T-helper 2 cell (primary cell): ENCODE data around the gene POLR2M.

Experiments
- DNase-seq, 5 experiments: peaks; one replicate each; pipeline versions ENCODE4 v3.0.0 to v3.0.0-alpha.2; 2012 to 2022
- total RNA-seq, 2 donors: gene quantifications; one replicate each; lab custom pipeline; 2026; lab: John Stamatoyannopoulos, UW

Gene POLR2M
- total RNA-seq, result 12.2 to 28.9 reads per million in 2 donors

- DNase-seq, result peak; percentile 60 to 98 (median 86)
These were observed at the start of gene POLR2M for GRCh38 chr15:57706405-57707209. TSS of gene POLR2M (plus strand) at chr15:57706714. CDS start at chr15:57706843, 129 bp downstream.

- DNase-seq, result no peak
These were observed 48.9 kb upstream of the POLR2M start for GRCh38 chr15:57657619-57658018.

- DNase-seq, result no peak
These were observed 44.3 kb upstream of the POLR2M start for GRCh38 chr15:57662091-57662744.

GRCh38 chr15:57662802-57663201, 43.7 kb upstream of the POLR2M start:
- no peak for DNase-seq

- no peak for DNase-seq
These were observed 43.3 kb upstream of the POLR2M start for GRCh38 chr15:57663262-57663661.

DNA sequence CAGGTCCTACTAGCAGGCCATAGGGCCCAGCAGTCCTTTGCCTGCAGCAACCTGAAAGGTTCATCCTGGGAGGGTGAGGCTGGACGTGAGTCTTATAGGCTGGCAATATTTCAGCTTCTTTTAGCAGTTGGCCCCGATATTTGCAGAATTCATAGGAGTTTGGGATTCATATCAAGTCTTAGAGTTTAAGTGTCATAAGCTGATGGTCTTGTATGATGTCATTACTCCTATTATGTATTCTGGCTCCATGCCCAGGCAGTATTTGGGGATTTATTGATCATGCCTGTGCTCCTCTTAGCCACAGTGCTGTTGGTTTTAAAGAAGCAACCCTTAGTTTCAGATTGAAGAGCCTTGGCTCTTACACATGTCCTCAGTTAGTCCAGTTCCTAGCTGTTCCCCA, 41.3 kb upstream of the POLR2M start:
- no peak for DNase-seq

- no peak for DNase-seq
These were observed 40.6 kb upstream of the POLR2M start for GRCh38 chr15:57665939-57666338.

GRCh38 chr15:57667171-57667849, 39.2 kb upstream of the POLR2M start:
- no peak for DNase-seq

DNA sequence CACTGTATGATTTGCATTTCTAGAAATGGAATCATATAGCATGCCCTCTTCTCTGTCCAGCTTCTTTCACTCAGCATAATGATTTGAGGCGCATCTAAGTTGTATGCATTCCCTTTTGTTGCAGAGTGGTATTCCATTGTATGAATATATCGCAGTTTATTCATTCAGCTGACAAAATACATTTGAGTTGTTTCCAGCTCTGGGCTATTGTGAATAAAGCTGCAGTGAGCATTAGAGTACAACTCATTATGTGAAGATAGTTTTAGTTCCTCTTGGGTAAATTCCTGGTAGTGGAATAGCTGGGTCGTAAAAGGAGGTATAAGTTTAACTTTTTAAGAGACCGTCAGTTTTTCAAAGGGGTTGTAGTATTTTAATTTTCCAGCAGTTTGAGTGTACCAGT, 38.5 kb upstream of the POLR2M start:
- DNase-seq, result no peak

DNA sequence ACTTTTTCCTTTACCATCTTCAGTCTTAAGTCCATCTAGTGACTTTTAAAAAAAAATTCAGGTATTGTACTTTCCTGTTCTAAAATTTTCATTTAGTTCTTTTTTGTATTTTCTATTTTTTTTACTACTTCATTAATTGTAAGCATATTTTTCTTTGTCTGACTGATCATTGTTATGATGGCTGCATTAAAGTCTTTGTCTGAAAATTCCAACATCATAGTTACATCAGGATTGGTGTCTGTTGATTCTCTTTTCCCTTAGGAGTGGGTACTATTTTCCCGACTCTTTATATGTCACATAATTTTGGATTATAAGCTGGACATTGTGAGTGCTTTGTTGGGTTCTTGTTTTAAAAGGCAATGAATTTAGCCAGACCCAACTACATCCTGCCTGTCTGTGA, 34.9 kb upstream of the POLR2M start:
- DNase-seq, result no peak

- no peak for DNase-seq
These were observed 30.9 kb upstream of the POLR2M start for GRCh38 chr15:57675481-57676181.

DNA sequence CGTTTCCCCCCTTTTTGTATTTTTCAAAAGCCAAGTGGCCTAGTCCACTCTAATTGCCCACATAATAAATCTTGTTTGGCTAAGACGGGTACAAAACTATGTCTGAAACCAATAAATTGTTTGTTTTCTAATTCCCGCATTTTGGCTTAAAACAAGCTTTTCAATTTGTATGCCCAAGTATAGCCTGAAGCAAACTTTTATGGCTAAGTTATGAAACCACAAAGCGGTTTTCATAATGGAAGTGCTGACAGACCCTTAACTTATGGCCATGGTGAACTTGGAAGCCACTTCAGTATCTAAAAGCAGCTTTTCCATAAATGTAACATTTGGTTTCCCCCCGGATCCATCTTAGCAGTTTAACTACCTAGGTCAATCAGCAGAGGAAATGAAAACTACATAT, 29.9 kb upstream of the POLR2M start:
- DNase-seq, result no peak

DNA sequence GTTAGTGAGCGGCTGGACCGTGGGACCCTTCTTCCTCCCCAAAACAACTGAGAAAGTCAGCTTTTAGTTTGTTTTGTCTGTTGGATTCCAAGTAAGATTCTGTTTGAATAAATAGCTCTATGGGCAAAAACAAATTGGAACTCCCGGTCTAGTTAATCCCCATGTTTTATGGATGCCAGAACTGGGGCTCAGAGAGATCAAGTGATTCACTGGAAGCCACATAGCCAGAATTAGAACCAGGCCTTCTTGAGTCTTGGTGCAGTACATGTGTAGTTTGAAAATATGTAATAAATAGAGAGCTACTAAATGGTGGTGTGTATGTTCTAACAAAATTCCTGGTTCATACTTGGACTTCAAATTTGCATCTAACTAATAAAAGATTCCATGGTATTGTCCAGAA, 29.3 kb upstream of the POLR2M start:
- DNase-seq, result no peak

DNA sequence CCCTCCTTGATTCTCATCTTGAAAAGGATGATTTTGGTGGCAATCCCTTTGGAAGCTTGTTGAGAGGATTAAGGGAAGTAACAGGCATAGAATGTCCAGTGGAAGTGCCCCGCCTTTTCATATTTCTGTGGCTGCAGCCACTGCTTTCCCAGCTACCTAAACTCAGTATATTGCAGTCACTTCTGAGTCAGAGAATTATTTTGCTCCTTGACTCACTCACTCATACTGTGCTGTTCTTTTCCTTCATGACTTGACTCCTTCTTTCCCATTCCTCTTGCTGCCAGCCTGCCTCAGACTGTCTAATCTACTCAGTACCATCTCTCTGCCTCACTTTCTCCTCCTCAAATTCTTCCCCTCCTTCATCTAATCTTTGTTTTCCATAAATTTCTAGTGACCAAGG, 26.5 kb upstream of the POLR2M start:
- no peak for DNase-seq

- DNase-seq, result no peak
These were observed 25.5 kb upstream of the POLR2M start for GRCh38 chr15:57681011-57681410.

DNA sequence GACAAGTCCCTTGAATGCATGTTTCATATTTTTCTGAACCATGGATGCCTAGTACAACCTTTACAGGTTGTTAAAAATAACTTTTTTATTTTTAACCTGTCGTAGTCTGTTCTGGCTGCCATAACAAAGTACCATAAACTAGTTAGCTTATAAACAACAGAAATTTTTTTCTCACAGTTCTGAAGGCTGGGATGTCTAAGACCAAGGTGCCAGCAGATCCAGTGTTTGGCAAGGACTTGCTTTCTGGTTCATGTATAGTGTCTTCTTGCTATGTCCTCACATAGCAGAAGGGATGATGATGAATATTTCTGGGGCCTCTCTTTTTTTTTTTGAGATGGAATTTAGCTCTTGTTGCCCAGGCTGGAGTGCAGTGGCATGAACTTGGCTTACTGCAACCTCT, 23.0 kb upstream of the POLR2M start:
- no peak for DNase-seq

DNA sequence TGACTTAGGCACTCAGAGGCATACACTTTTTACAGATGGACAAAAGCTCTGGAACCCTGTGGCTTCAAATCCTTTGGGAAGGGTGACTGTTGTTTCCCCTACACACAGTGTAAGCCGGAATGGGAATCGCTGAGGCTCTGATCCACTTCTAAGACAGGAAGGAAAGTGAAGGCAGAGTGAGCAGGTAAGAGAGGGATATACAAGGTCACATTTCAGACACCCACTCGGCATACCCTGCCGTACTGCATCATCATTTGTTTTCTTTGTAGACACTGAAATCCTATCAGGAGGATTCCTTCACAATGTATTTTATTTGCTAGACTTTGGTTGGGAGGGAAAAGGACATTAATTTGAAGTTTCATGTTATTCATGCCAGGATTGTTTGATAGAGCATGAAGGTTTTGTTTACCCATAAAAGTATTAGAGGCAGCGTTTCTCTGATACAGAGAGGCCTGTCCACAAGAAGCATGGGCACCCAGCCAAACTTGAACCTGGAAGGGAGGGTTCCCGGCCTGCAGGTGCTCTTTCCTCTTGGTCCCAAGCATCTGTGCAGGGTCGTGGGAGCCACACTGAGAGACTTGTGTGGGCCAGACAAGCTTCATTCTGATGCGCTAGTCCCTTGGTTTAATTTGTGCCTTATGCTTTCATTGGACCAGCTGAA, 21.9 kb upstream of the POLR2M start:
- no peak for DNase-seq

- no peak for DNase-seq
These were observed 21.0 kb upstream of the POLR2M start for GRCh38 chr15:57685306-57686095.

DNA sequence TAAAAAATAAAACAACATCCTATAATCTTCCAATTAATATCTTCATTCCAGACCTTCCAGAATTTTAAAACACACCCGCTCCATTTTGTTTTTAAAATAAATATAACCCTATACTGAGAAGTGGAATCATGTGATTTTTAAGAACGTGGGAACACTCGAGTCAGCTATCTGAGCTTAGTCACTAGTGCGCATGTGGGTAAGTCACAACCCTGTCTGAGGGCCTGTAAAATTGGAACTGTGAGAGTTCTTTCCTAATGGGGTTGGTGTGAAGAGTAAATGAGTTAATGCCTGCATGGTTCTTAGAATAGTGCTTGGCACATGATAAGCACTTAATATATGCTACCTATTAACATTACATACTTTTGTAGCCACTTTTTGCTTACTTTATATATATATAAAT, 19.9 kb upstream of the POLR2M start:
- DNase-seq, result no peak

- DNase-seq, result no peak
These were observed 16.1 kb upstream of the POLR2M start for GRCh38 chr15:57690341-57690966.

DNA sequence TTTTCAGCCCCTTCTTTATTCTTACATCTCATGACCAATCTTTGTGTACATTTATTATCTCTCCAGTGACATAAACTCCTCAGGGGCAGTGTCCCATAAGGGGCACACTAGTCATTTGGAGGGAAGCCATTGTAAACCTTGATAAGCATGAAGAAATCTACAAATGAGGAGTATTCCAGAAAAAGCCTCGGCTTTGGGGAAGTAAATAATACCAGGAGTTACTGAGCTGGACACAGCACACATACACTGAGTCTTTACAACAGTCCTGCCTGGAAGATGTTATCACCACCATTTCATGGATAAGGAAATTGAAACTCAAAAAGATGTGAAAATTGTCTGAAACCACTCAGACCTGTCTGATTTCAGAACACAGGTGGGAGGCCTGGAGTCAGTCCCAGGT, 15.4 kb upstream of the POLR2M start:
- DNase-seq, result no peak
